CD4-positive, alpha-beta T cell treated with Interleukin-4 for 1 hour (primary cell): ENCODE measurements around the gene TACR1.
"Not testable (repeated sequence)": the region's sequence is repeated elsewhere in the genome, so short reads cannot be mapped to it uniquely, and the experiment has no call there.

Source experiments
- DNase-seq, 2 donors: peaks; one replicate each; pipeline ENCODE4 v3.0.0-alpha.2; 2020 to 2022

Gene TACR1

GRCh38 chr2:75079575-75079974 lies 119.7 kb downstream of the TACR1 start:
- no peak for DNase-seq

- no peak for DNase-seq
Measured at GRCh38 chr2:75077909-75078308, 121.4 kb downstream of the TACR1 start.

- DNase-seq = no peak
Measured at GRCh38 chr2:75076088-75076487, 123.2 kb downstream of the TACR1 start.

GRCh38 chr2:75074708-75075107 lies 124.6 kb downstream of the TACR1 start:
- no peak for DNase-seq

- no peak for DNase-seq
Measured at GRCh38 chr2:75074228-75074627, 125.1 kb downstream of the TACR1 start.

- no peak for DNase-seq
Measured at GRCh38 chr2:75071766-75072165, 127.6 kb downstream of the TACR1 start.

GRCh38 chr2:75068546-75068945 lies 130.8 kb downstream of the TACR1 start:
- no peak for DNase-seq

- DNase-seq = no peak
Measured at GRCh38 chr2:75067506-75067905, 131.8 kb downstream of the TACR1 start.

- no peak for DNase-seq
Measured at GRCh38 chr2:75066121-75066902, 133.0 kb downstream of the TACR1 start.

- DNase-seq = no peak
Measured at GRCh38 chr2:75065402-75066008, 133.8 kb downstream of the TACR1 start.

- peak; percentile 30 to 36 for DNase-seq
Measured at GRCh38 chr2:75064691-75065396, 134.5 kb downstream of the TACR1 start.

GRCh38 chr2:75063906-75064305 lies 135.4 kb downstream of the TACR1 start:
- DNase-seq = no peak

GRCh38 chr2:75058427-75058826 lies 140.9 kb downstream of the TACR1 start:
- no peak for DNase-seq

GRCh38 chr2:75057150-75057549 lies 142.2 kb downstream of the TACR1 start:
- DNase-seq = not testable (repeated sequence)

- DNase-seq = no peak
Measured at GRCh38 chr2:75055820-75056675, 143.3 kb downstream of the TACR1 start.

- no peak for DNase-seq
Measured at GRCh38 chr2:75055142-75055819, 144.0 kb downstream of the TACR1 start.

GRCh38 chr2:75054296-75054695 lies 145.0 kb downstream of the TACR1 start:
- no peak for DNase-seq

GRCh38 chr2:75053484-75054112 lies 145.7 kb downstream of the TACR1 start:
- no peak for DNase-seq

GRCh38 chr2:75047992-75048625 lies 151.2 kb downstream of the TACR1 start:
- DNase-seq = no peak

GRCh38 chr2:75047189-75047991 lies 151.9 kb downstream of the TACR1 start:
- DNase-seq = no peak
